Psoas muscle (tissue), 8 donors: ENCODE measurements around the gene CDKAL1. TPM values are rescaled to one million over a fixed set of nuclear protein-coding genes. Genes with fewer than 3 reads are reported as not detected.
"Not testable (repeated sequence)": the region's sequence is repeated elsewhere in the genome, so short reads cannot be mapped to it uniquely, and the experiment has no call there.

Experiments used
- ATAC-seq, 4 donors: fragments of 200-7000 bp; cut with Tn5 transposase; one replicate each; pipeline ENCODE4 v1.9.1; 2020; ENCODE audit warnings: moderate library complexity in 3 of 4, mild to moderate bottlenecking in 2 of 4
- DNase-seq, 2 donors: peaks; one replicate each; pipeline ENCODE4 v3.0.0-alpha.2; 2020
- H3K27ac ChIP-seq: fragments of 200-600 bp; one replicate; pipeline ENCODE4 v1.8.0; 2022
- H3K27me3 ChIP-seq, 3 donors: fragments of 200-600 bp in 1 of 3; one replicate each; pipeline versions ENCODE4 v1.6.1 to v1.8.0; 2013 to 2022; ENCODE audit warnings: low read length in 2 of 3, mild to moderate bottlenecking in 2 of 3, moderate library complexity in 1 of 3; ENCODE audit not compliant: insufficient read depth in 3 of 3
- H3K36me3 ChIP-seq, 2 donors: fragments of 200-600 bp in 1 of 2; one replicate each; pipeline versions ENCODE4 v1.6.1 to v1.8.0; 2013 to 2022; ENCODE audit warnings: low read depth in 1 of 2, mild to moderate bottlenecking in 1 of 2, moderate library complexity in 1 of 2; ENCODE audit not compliant: insufficient read depth in 1 of 2
- H3K4me1 ChIP-seq: fragments of 200-600 bp; one replicate; pipeline ENCODE4 v1.8.0; 2022
- H3K4me3 ChIP-seq: fragments of 200-600 bp; one replicate; pipeline ENCODE4 v1.8.0; 2022; ENCODE audit warnings: mild to moderate bottlenecking
- H3K9me3 ChIP-seq: fragments of 200-600 bp; one replicate; pipeline ENCODE4 v1.8.0; 2022
- CTCF ChIP-seq: fragments of 200-600 bp; IDR thresholded peaks from one replicate; pipeline ENCODE4 v1.8.0; 2022; ENCODE audit warnings: antibody characterized with exemption
- WGBS, 3 donors: extraction: QIAGEN DNeasy Blood & Tissue Kit; methylation state at CpG; one replicate each; pipeline versions ENCODE4 v1.1.6 to v1.1.7; 2013; 5-methylcytosine and 5-hydroxymethylcytosine counted together
- intact Hi-C, 2 donors: fragments of 100-400 bp; cut with DNase I; formaldehyde crosslinking; loops; one replicate each; pipeline versions ENCODE4 v1.11.0 to v1.14.2; 2022
- polyA plus RNA-seq, 3 donors: library from polyadenylated mRNA; stranded (reverse); fragments of 200-250 nt; gene quantifications; one replicate each; pipeline ENCODE4 v1.2.3, GENCODE V29; 2013
- total RNA-seq, 4 donors: library from RNA; stranded (reverse); fragmentation: NEBNext Ultra II Directional in 2 of 4; extraction: Animal tissue kit (Norgen Biotek cat#: 25700) in 2 of 4; gene quantifications; one replicate each; pipeline versions ENCODE4 v1.2.1 to v1.2.4, GENCODE V29; 2021 to 2023
- donor health status: healthy with polysubstance abuse.
- donor health status: DM: no; HTN: no; CAD: no; lungs with moderate emphysema.
- donor health status: Bipolar disorder and iron deficiency.
- donor health status: healthy.
- donor health status: DM: yes; HTN: yes; CAD: no.
- donor health status: DM: no; HTN: no; CAD: no.
- donor health status: DM: no; HTN: no; CAD: no.
- donor health status: DM: yes; HTN: yes; CAD: no.

The CDKAL1 gene
- total and polyA plus RNA-seq, 7 donors: 4.5 to 16.1 (median 12.9) TPM

- Histone ChIP-seq H3K36me3 (no peaks in the 10 kb centered on the region), H3K4me1 (no peaks in the 10 kb centered on the region), H3K27ac (no peak overlapping the region), H3K9me3 (no peaks in the 10 kb centered on the region), H3K4me3 (no peak overlapping the region), H3K27me3 (no peaks in the 10 kb centered on the region)
- no peak for ATAC-seq
- DNase-seq: no peak
- intact Hi-C loops: no loop called here
- no peak for TF ChIP-seq CTCF
Observed at GRCh38 chr6:21051777-21052176, 517.5 kb downstream of the CDKAL1 start.

GRCh38 chr6:21053612-21054011 lies 519.4 kb downstream of the CDKAL1 start:
- intact Hi-C loops: no loop called here
- Histone ChIP-seq H3K36me3 (no peaks in the 10 kb centered on the region), H3K27ac (no peak overlapping the region), H3K27me3 (no peaks in the 10 kb centered on the region), H3K4me3 (no peak overlapping the region), H3K9me3 (peaks cover 6% of the 10 kb centered on the region), H3K4me1 (no peaks in the 10 kb centered on the region)
- ATAC-seq (no peak), DNase-seq (no peak)
- WGBS, 3 donors: 97 to 100% (median 98%) methylated on average over 4 of the region's 4 CpGs
- no peak for TF ChIP-seq CTCF

GRCh38 chr6:21055480-21055879 lies 521.2 kb downstream of the CDKAL1 start:
- WGBS, 3 donors: 94 to 98% (median 97%) methylated on average over 2 of the region's 2 CpGs

GRCh38 chr6:21061892-21062291 lies 527.6 kb downstream of the CDKAL1 start:
- Histone ChIP-seq H3K27me3 (no peaks in the 10 kb centered on the region), H3K36me3 (no peaks in the 10 kb centered on the region), H3K4me3 (no peak overlapping the region), H3K4me1 (no peaks in the 10 kb centered on the region), H3K27ac (no peak overlapping the region), H3K9me3 (peaks cover 9% of the 10 kb centered on the region)
- DNase-seq (no peak), ATAC-seq (no peak)
- no peak for TF ChIP-seq CTCF
- intact Hi-C loops: no loop called here

More at GRCh38 chr6:21055480-21055879, 521.2 kb downstream of the CDKAL1 start:
- H3K27ac ChIP-seq, DNase-seq, H3K4me3 ChIP-seq, H3K4me1 ChIP-seq, H3K9me3 ChIP-seq, H3K36me3 ChIP-seq, intact Hi-C loops, H3K27me3 ChIP-seq, ATAC-seq: not testable (repeated sequence)

GRCh38 chr6:21064756-21065340 lies 530.6 kb downstream of the CDKAL1 start:
- Histone ChIP-seq H3K27ac (no peak overlapping the region), H3K9me3 (peaks cover 3% of the 10 kb centered on the region), H3K4me3 (no peak overlapping the region), H3K36me3 (no peaks in the 10 kb centered on the region), H3K27me3 (no peaks in the 10 kb centered on the region), H3K4me1 (no peaks in the 10 kb centered on the region)
- no peak for DNase-seq
- ATAC-seq: no peak
- intact Hi-C loops: no loop called here
- WGBS, 3 donors: 20 to 25% (median 21%) methylated on average over 1 of the region's 1 CpG
- TF ChIP-seq CTCF: no peak
